WTC11 (cell line): Measurements from ENCODE around the gene CPPED1.

Experiments used
- CREB1 ChIP-seq: sonication (generic); formaldehyde crosslinking; IDR thresholded peaks from 2 replicates; pipeline ENCODE4 v1.8.0; 2023; ENCODE audit warnings: mild to moderate bottlenecking, missing genetic modification reagents
- ESRRA ChIP-seq: sonication (generic); formaldehyde crosslinking; IDR thresholded peaks from 2 replicates; pipeline ENCODE4 v1.8.1; 2022; ENCODE audit warnings: mild to moderate bottlenecking, missing genetic modification reagents, borderline replicate concordance
- JUN ChIP-seq: sonication (generic); formaldehyde crosslinking; IDR thresholded peaks from 2 replicates; pipeline ENCODE4 v1.8.0; 2023; ENCODE audit warnings: mild to moderate bottlenecking, missing genetic modification reagents
- KAT7 ChIP-seq: sonication (generic); formaldehyde crosslinking; IDR thresholded peaks from 2 replicates; pipeline ENCODE4 v1.8.1; 2023; ENCODE audit warnings: missing genetic modification reagents, mild to moderate bottlenecking, borderline replicate concordance
- SOX15 ChIP-seq: fragments of 250-450 bp; sonication (Bioruptor Pico); IDR thresholded peaks from 2 replicates; pipeline ENCODE4 v1.9.0; 2021; ENCODE audit warnings: mild to moderate bottlenecking
- TCF7 ChIP-seq: sonication (generic); formaldehyde crosslinking; IDR thresholded peaks from 2 replicates; pipeline ENCODE4 v1.8.0; 2022; ENCODE audit warnings: mild to moderate bottlenecking, low read depth, missing genetic modification reagents, moderate library complexity
- TEAD4 ChIP-seq: sonication (generic); formaldehyde crosslinking; IDR thresholded peaks from 2 replicates; pipeline ENCODE4 v1.8.0; 2022; ENCODE audit warnings: mild to moderate bottlenecking, missing genetic modification reagents
- ZNF138 ChIP-seq: sonication (generic); formaldehyde crosslinking; conservative IDR thresholded peaks from 2 replicates; pipeline ENCODE4 v1.8.1; 2022; ENCODE audit warnings: mild to moderate bottlenecking, moderate library complexity, missing genetic modification reagents
- TF ChIP-seq, protein P1 (sequence below): fragments of 200-600 bp; IDR thresholded peaks from 2 replicates; pipeline ENCODE4 v1.8.0; 2022; ENCODE audit warnings: antibody characterized with exemption
- TF ChIP-seq, protein P2 (sequence below): sonication (generic); formaldehyde crosslinking; IDR thresholded peaks from 2 replicates; pipeline ENCODE4 v1.8.0; 2022; ENCODE audit warnings: mild to moderate bottlenecking, missing genetic modification reagents
- TF ChIP-seq, protein P3 (sequence below): fragments of 250-450 bp; sonication (Bioruptor Pico); IDR thresholded peaks from 2 replicates; pipeline ENCODE4 v1.9.0; 2021; ENCODE audit warnings: mild to moderate bottlenecking

- TF ChIP-seq, protein P1, sequence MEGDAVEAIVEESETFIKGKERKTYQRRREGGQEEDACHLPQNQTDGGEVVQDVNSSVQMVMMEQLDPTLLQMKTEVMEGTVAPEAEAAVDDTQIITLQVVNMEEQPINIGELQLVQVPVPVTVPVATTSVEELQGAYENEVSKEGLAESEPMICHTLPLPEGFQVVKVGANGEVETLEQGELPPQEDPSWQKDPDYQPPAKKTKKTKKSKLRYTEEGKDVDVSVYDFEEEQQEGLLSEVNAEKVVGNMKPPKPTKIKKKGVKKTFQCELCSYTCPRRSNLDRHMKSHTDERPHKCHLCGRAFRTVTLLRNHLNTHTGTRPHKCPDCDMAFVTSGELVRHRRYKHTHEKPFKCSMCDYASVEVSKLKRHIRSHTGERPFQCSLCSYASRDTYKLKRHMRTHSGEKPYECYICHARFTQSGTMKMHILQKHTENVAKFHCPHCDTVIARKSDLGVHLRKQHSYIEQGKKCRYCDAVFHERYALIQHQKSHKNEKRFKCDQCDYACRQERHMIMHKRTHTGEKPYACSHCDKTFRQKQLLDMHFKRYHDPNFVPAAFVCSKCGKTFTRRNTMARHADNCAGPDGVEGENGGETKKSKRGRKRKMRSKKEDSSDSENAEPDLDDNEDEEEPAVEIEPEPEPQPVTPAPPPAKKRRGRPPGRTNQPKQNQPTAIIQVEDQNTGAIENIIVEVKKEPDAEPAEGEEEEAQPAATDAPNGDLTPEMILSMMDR: no peak
- TF ChIP-seq CREB1 (CRISPR knock-in tag) (no peak), KAT7 (CRISPR knock-in tag) (no peak), JUN (no peak), TEAD4 (CRISPR knock-in tag) (no peak), TCF7 (CRISPR knock-in tag) (no peak), ESRRA (CRISPR knock-in tag) (no peak), SOX15 (CRISPR knock-in tag) (no peak), ZNF138 (no peak)
- TF ChIP-seq, protein P2, sequence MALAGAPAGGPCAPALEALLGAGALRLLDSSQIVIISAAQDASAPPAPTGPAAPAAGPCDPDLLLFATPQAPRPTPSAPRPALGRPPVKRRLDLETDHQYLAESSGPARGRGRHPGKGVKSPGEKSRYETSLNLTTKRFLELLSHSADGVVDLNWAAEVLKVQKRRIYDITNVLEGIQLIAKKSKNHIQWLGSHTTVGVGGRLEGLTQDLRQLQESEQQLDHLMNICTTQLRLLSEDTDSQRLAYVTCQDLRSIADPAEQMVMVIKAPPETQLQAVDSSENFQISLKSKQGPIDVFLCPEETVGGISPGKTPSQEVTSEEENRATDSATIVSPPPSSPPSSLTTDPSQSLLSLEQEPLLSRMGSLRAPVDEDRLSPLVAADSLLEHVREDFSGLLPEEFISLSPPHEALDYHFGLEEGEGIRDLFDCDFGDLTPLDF (CRISPR knock-in tag): no peak
- TF ChIP-seq, protein P3, sequence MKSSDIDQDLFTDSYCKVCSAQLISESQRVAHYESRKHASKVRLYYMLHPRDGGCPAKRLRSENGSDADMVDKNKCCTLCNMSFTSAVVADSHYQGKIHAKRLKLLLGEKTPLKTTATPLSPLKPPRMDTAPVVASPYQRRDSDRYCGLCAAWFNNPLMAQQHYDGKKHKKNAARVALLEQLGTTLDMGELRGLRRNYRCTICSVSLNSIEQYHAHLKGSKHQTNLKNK (CRISPR knock-in tag): no peak
Observed at GRCh38 chr16:12800817-12801216, 2.9 kb downstream of the CPPED1 start.
